Measurements from ENCODE around the gene MPHOSPH9. TPM values are rescaled to one million over a fixed set of nuclear protein-coding genes. Genes with fewer than 3 reads are reported as not detected.

The MPHOSPH9 gene
- total and polyA plus RNA-seq, 2 of the 13 experiments (the other 11 are each of a cell fraction or from before 2014, with no cell fraction given): 20.3 to 63.4 TPM

GRCh38 chr12:123232807-123233504 is at the start of gene MPHOSPH9, which contains the start of gene MTRFR (continued):
- no peak for TF ChIP-seq NRL (CRISPR knock-in tag; IDR thresholded peaks at IDR 0.05; ENCODE audit: borderline replicate concordance)
- TF ChIP-seq RFXAP (CRISPR knock-in tag; IDR thresholded peaks at IDR 0.05; ENCODE audit: borderline replicate concordance): peak; percentile 84
- TF ChIP-seq ZNF367 (CRISPR knock-in tag; IDR thresholded peaks at IDR 0.05; ENCODE audit: borderline replicate concordance): no peak
- peak; percentile 92 for TF ChIP-seq GTF2F1 (IDR thresholded peaks at IDR 0.05; ENCODE audit: low read length)
- peak; percentile 89 for TF ChIP-seq ZNF704 (CRISPR knock-in tag; IDR thresholded peaks at IDR 0.05; ENCODE audit: borderline replicate concordance)
- peak; percentile 52; the same call in 1 of the 2 replicates for TF ChIP-seq ZFP90 (CRISPR knock-in tag; IDR thresholded peaks at IDR 0.05; ENCODE audit: borderline replicate concordance)
- TF ChIP-seq ZBTB1 (CRISPR knock-in tag; IDR thresholded peaks at IDR 0.05; ENCODE audit: borderline replicate concordance): no peak
- TF ChIP-seq PATZ1 (CRISPR knock-in tag; IDR thresholded peaks at IDR 0.05): no peak; the same call in 1 of the 2 replicates
- TF ChIP-seq ZNF780A (CRISPR knock-in tag; IDR thresholded peaks at IDR 0.05): no peak
- TF ChIP-seq ZBTB43 (CRISPR knock-in tag; conservative IDR thresholded peaks at IDR 0.05): 0 out of 2 replicates have a peak, but pooled peaks have one; percentile 60
- TF ChIP-seq ZNF451 (CRISPR knock-in tag; IDR thresholded peaks at IDR 0.05): peak; percentile 92
- TF ChIP-seq NR2C2 (CRISPR knock-in tag; IDR thresholded peaks at IDR 0.05; ENCODE audit: borderline replicate concordance): 0 out of 2 replicates have a peak, but pooled peaks have one; percentile 26
- TF ChIP-seq CERS6 (CRISPR knock-in tag; IDR thresholded peaks at IDR 0.05): no peak
- peak; percentile 24; the same call in 1 of the 2 replicates for TF ChIP-seq ZBED4 (CRISPR knock-in tag; IDR thresholded peaks at IDR 0.05; ENCODE audit: borderline replicate concordance)
- TF ChIP-seq NR0B2 (CRISPR knock-in tag; IDR thresholded peaks at IDR 0.05): no peak
- no peak for TF ChIP-seq SP1 (IDR thresholded peaks at IDR 0.05)
- peak; percentile 72; the same call in 1 of the 2 replicates for TF ChIP-seq SP1 (CRISPR knock-in tag; IDR thresholded peaks at IDR 0.05)
- TF ChIP-seq ZNF713 (CRISPR knock-in tag; IDR thresholded peaks at IDR 0.05): peak; percentile 94; the same call in 1 of the 2 replicates
- no peak for TF ChIP-seq ZNF121 (CRISPR knock-in tag; IDR thresholded peaks at IDR 0.05)
